Activated CD4-positive, alpha-beta T cell treated with anti-CD3 and anti-CD28 coated beads, Interleukin-10, Interleukin-2, amounts not matched to agents 100 ng/mL and 50 ng/mL, durations not matched to agents 16 hours and 8 hours (primary cell): ENCODE results near the gene DOCK1.

Experiments
- DNase-seq: peaks from one replicate; pipeline ENCODE4 v3.0.0-alpha.2; 2020

The DOCK1 gene

DNA sequence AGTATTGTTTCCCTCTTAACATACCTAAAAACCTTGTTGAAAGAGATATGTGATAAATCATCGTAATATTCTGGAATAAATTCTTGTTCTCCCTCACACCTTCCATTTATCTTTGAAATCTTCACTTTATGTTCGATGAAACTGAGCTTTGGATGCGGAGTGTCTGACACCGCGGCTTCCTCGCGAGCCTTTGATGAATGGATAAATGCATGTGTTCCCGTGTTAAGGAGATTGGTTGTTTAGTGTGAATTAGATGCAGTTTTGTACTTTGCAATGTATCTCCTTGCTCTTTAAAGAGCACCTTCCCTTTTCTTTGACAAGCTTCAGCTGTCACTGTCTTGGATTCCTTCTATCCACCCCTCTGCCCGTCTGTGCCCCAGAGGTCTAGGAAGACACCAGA, 138.1 kb downstream of the DOCK1 start:
- DNase-seq: no peak

GRCh38 chr10:127044186-127044585, 139.0 kb downstream of the DOCK1 start:
- DNase-seq: no peak

- DNase-seq: no peak
Observed at GRCh38 chr10:127046975-127047877, 142.0 kb downstream of the DOCK1 start.

- no peak for DNase-seq
Observed at GRCh38 chr10:127047878-127048238, 142.6 kb downstream of the DOCK1 start.

DNA sequence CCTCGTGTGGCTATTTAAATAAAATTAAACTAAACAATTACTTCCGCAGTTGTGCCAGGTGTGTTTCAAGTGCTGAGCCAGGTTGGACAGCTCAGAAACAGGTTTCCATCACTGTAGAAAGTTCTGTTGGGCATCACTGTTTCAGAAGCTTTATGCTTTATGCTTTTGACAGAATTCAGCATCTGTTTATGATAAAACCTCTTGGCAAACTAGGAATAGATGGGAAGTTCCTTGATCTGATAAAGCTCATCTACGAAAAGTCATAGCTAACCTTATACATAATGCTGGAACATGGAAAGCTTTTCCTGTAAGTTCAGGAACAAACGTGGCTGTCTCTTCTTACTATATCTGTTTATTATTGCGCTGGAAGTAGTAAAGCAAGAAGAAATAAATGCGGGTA, 143.4 kb downstream of the DOCK1 start:
- DNase-seq: no peak

DNA sequence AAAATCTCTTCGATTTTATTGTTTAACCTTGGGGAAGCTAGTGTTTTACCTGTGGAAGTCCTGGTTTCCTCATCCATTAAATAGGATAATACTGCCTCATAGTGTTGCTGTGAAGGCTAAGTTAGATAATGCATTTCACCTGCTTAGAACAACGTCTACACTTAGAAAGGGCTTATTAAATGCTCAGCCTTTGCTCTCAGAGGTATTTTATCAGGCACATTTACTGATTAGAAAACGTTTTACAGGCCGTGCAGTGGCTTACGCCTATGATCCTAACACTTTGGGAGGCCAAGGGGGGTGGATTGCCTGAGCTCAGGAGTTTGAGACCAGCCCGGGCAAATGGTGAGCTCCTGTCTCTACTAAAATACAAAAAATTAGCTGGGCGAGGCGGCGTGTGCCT, 146.8 kb downstream of the DOCK1 start:
- DNase-seq: no peak

DNA sequence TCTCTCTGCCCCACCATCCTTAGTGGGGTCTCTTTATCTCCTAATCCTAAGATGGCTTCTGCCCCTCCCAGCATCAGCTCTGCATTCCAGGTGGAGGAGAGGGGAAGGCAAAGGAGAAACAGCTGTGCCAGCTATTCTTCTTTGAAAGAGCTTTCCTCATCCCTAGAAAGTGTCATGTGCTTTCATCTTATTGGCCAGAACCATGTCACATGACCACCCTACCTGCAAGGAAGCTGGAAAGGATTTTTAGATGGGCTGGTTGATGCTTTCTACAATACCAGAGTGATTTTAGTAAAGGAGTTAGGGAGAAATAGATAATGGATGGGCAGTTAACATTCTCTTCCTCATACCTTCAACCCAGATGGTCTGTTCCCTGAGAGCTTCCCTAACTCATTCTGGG, 150.0 kb downstream of the DOCK1 start:
- no peak for DNase-seq

GRCh38 chr10:127059314-127059713, 154.1 kb downstream of the DOCK1 start:
- DNase-seq: no peak

DNA sequence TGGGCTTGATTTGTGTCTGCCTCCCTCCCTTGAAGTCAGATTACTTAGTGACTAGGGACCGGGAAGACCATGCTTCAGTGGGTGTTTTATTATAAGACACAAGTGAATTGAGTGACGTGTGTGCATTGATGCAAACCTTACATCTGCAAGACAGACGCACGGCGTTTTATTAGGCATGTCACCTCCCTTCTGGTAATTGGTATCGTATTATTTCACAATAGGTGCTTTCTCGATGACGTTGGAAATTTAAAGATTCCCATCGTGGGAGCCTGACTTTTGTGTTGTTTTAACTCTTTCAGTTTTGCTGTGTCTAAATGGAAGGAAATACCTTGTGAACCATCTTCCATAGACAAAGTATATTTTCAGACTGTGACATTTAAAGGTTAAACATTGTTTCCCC, 158.5 kb downstream of the DOCK1 start:
- DNase-seq: no peak

DNA sequence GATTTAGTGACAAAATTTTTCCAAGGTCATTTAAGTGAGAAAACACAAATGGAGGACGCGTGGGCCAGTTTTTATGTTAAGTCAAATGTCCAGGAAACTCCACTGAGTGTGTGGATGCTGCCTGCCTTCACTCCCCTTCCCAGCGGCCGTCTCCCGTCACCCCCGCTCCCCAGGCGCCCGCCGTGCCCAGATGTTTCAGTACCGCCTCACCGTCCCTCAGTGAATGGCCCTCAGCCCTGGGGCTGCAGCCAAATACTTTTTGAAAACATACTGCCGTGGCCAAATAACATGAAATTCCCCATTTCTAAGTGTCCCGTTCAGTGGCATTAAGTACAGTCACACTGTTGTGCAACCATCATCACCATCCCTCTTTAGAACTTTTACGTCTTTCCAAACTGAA, 159.2 kb downstream of the DOCK1 start:
- DNase-seq: no peak

DNA sequence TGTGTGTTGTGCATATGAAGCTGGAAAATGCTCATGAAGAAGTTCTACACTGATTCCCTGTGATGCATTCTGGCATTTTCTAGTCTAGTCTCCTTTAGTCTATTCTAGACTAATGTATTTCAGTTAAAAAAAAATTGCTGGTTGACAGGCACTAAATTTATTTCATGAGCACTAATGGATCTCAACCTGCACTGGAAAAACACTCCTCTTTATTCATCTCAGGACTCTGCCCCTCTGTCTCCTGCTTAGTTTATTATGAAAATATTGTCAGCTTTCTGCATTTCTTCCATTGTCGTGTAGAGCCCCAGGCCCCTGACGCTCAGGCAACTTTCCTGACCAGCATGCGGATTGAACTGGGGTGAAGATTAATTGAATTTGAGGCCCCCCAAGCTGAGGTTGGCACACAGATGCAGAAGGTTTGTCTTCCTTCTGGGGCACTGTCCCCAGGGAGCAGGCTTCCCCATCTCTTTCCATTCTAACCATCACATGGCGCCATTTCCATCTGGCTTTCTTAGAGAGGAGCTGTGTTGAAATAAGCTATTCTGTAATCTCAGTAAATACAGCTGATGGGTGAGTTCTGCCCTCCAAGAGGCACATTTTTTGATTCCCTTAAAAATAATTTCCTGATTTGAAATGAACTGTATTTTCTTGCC, 162.4 kb downstream of the DOCK1 start:
- no peak for DNase-seq

DNA sequence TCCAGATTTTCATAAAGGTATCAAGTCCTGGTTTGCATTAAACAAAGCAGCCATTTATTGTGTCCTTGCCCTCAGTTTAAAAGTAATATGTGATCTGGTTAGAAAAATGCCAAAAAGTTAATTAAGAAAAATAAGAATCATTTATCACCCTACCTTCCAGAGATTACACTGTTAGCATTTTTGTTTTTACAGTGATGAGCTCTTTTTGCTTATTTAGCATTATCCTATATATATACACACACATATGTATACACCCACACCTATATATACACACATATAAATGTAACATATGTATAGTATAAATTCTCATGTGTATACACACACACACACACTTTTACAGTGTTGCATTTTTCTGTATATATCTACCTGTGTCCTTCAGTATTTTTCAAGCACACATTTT, 163.3 kb downstream of the DOCK1 start:
- no peak for DNase-seq

GRCh38 chr10:127069436-127069835, 164.2 kb downstream of the DOCK1 start:
- DNase-seq: no peak

DNA sequence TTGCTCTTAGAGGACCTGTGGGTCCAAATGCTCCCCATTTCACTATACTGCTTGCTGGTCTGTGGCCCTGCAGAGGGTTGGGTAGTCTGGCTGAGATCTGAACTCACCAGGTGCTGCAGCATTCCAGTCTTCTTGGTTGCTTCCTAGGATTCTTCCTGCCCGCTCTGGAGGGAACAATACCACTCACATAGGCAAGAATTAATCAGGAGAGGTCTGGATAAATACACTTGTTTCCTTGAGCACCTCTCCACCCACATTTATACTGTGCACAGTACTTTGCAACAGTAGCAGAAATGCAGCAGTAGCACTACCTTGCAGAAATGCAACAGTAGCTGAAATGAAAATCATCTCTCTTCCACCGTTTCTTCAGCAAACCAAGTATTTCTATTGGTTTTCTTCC, 165.9 kb downstream of the DOCK1 start:
- DNase-seq: no peak

DNA sequence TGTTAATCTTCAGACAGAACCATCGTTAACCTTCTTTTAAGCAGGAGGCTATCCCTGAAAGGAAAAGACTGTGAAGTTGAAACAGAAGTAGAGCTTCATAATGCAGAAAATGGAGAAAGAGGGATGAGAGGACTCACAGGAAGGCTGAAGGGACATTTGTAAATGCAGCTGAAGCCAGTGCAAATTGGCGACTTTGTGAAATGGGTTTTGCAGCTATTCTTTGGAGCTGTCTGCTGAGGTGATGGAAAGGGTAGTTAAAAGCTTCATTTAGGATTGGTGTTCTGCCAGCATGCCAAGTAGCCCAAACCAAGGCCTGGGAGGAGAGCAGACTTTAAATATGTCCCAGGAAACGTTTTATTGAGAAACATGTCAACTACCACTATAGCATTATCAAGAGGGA, 168.4 kb downstream of the DOCK1 start:
- DNase-seq: no peak

GRCh38 chr10:127079392-127079791, 174.2 kb downstream of the DOCK1 start:
- no peak for DNase-seq

DNA sequence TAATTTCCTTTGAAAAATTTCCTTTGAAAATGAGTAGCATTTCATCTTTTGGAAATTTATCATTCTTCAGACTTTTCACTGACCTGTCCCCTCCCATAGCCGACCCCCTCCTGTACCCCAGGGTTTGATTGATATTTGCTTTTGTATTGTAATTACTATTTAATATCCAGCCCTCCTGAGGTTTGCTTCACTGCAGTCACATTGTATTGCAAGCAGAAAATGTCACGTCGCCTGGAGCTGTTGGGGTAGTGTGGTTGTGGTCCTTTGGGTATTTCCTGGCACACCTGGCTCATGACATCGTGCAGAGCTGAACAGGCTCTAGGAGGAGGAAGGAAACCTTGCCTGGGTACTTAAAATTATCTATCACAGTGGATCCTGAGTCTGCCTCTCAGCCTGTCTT, 175.1 kb downstream of the DOCK1 start:
- DNase-seq: no peak

DNA sequence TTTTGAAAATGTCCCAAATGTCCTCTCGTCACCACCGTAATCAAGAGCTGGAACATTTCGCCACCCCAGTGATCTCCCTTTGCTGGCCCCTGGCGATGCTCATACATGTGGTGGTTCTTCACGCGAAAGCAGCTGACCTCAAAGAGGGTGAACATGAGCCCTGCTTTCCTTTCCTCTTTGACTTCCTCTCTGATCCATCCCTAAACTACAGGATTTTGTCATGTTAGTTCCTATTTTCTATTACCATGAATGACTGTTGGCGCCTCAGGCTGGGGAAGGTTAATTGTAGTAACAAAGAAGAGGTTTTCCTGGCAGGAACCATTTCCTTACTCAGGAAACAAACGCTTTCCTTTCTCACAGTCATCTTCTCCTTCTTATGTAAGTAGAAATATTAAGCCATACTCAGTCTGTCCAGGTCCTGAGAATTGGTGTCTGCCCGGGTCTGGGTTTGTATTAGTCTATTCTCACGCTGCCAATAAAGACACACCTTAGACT, 176.7 kb downstream of the DOCK1 start:
- no peak for DNase-seq

DNA sequence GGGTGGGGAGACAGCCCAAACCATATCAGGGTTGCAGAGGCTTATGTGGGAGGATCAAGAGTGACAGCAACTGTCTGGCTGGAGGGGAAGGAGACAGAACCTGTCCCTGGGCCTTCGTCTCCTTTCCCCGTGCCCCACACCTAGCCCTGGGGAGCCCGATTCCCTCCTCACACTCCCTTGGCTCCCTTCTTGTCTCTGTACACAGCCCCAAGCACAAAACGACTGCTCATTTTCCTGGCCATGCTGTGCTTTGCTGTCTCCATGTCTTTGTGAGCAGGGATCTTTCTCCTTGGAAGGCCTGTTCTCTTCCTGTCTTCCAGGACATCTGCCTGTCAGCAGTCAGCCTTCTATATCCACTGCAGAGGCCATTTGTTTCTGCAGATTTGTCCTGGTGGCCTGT, 177.4 kb downstream of the DOCK1 start:
- DNase-seq: no peak

- no peak for DNase-seq
Observed at GRCh38 chr10:127085957-127086356, 180.7 kb downstream of the DOCK1 start.

DNA sequence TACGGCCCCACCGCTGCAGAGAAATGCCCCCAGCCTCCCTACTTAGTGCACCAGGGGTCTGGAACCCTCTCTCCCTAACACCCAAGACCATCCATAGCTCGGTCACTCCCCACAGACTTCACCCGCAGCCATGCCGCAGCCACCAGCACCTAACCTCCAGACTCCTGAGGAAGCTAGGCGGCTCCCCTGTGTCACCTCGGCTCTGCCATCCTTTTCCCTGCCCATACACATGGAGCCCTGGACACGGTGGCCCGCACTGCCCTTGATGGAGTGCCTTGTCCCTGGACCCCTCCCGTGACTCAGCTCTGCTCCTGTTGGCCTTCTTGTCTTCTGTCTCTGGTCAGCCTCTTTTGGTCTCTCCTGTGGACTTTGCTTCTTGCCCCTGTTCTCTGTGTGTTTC, 183.7 kb downstream of the DOCK1 start:
- DNase-seq: no peak

GRCh38 chr10:127089446-127089845, 184.2 kb downstream of the DOCK1 start:
- no peak for DNase-seq

GRCh38 chr10:127090138-127090537, 184.9 kb downstream of the DOCK1 start:
- no peak for DNase-seq

- no peak for DNase-seq
Observed at GRCh38 chr10:127091354-127091753, 186.1 kb downstream of the DOCK1 start.

DNA sequence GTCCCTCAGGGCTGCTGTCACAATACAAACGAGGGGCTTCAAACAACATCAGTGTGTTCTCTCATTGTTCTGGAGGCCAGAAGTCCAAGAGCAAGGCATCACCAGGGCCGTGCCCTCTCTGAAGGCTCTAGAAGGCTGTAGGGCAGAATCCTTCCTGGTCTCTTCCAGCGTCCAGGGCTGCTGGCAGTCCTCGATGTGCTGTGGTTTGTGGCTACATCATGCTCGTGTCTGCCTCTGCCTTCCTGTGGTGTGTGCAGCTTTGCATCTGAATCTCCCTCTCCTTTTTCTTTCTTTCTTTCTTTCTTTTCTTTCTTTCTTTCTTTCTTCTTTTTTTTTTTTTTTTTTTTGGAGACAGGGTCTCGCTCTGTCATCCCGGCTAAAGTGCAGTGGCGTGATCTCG, 187.7 kb downstream of the DOCK1 start:
- DNase-seq: no peak
